OCI-LY3 (cell line): ENCODE data around the gene ROBO2.

ENCODE experiments used
- H2AFZ ChIP-seq: fragments of 200-600, 300-600 bp; shearing (Covaris generic); 2 replicates; pipeline ENCODE4 v1.6.0; 2014; ENCODE audit warnings: antibody characterized with exemption, low read depth, low read length
- H3K27ac ChIP-seq: fragments of 200-600, 300-600 bp; sonication (generic); 2 replicates; pipeline ENCODE4 v1.5.1; 2014; ENCODE audit warnings: mild to moderate bottlenecking, low read length, moderate library complexity, mixed read lengths
- H3K27me3 ChIP-seq: fragments of 200-600, 300-600 bp; sonication (generic); 2 replicates; pipeline ENCODE4 v1.6.1; 2014; ENCODE audit warnings: low read depth, low read length, mixed read lengths
- H3K36me3 ChIP-seq: fragments of 200-600, 300-600 bp; sonication (generic); replicated peaks from 2 replicates; pipeline ENCODE3; 2014; ENCODE audit warnings: low read depth, low read length, mixed read lengths
- H3K4me1 ChIP-seq: fragments of 300-600, 200-600 bp; sonication (generic); 2 replicates; pipeline ENCODE4 v1.6.1; 2014; ENCODE audit warnings: low read length, mixed read lengths
- H3K4me2 ChIP-seq: fragments of 200-600, 300-600 bp; sonication (generic); 2 replicates; pipeline ENCODE4 v1.6.1; 2014; ENCODE audit warnings: low read length, mixed read lengths
- H3K4me3 ChIP-seq: fragments of 300-600, 200-600 bp; sonication (generic); 2 replicates; pipeline ENCODE4 v1.5.1; 2014; ENCODE audit warnings: antibody characterized with exemption, mild to moderate bottlenecking, low read length, moderate library complexity
- H3K79me2 ChIP-seq: fragments of 300-600, 200-600 bp; shearing (Covaris generic); 2 replicates; pipeline ENCODE4 v1.6.1; 2014; ENCODE audit warnings: mild to moderate bottlenecking, low read length, mixed read lengths
- H3K9ac ChIP-seq: fragments of 300-600, 200-600 bp; shearing (Covaris generic); 2 replicates; pipeline ENCODE4 v1.6.0; 2014; ENCODE audit warnings: mild to moderate bottlenecking, low read length, moderate library complexity
- H3K9me3 ChIP-seq: fragments of 200-600, 300-600 bp; shearing (Covaris generic); 2 replicates; pipeline ENCODE4 v1.6.1; 2014; ENCODE audit warnings: low read length, mixed read lengths; ENCODE audit not compliant: insufficient read depth
- H4K20me1 ChIP-seq: fragments of 200-600, 300-600 bp; sonication (generic); 2 replicates; pipeline ENCODE4 v1.6.1; 2016; ENCODE audit warnings: low read length, mixed read lengths; ENCODE audit not compliant: insufficient read depth
- CTCF ChIP-seq: fragments of 200-600, 300-600 bp; sonication (generic); IDR thresholded peaks from 2 replicates; pipeline ENCODE4 v1.5.1; 2014; ENCODE audit warnings: antibody characterized with exemption, low read length, low read depth
- EZH2phosphoT487 ChIP-seq: fragments of 200-600 bp; shearing (Covaris generic); IDR thresholded peaks from 2 replicates; pipeline ENCODE4 v1.6.1; 2018; ENCODE audit warnings: antibody characterized with exemption, mixed run types, low read depth

ROBO2 gene

GRCh38 chr3:77500721-77501120, 460.8 kb downstream of the ROBO2 start:
- H3K9ac ChIP-seq = no peak overlapping the region
- H3K27me3 ChIP-seq = no peaks in the 10 kb centered on the region
- no peak overlapping the region for H3K4me2 ChIP-seq
- H4K20me1 ChIP-seq = no peaks in the 10 kb centered on the region
- no peak overlapping the region for H3K27ac ChIP-seq
- no peaks in the 10 kb centered on the region for H3K4me1 ChIP-seq
- no peak overlapping the region for H3K4me3 ChIP-seq
- H3K79me2 ChIP-seq = no peaks in the 10 kb centered on the region
- H2AFZ ChIP-seq = no peak overlapping the region
- H3K36me3 ChIP-seq = no peaks in the 10 kb centered on the region
- no peak for TF ChIP-seq EZH2phosphoT487
- TF ChIP-seq CTCF = no peak
- no peaks in the 10 kb centered on the region for H3K9me3 ChIP-seq

- no peaks in the 10 kb centered on the region for H3K9me3 ChIP-seq
- H2AFZ ChIP-seq = no peak overlapping the region
- H3K4me2 ChIP-seq = no peak overlapping the region
- no peaks in the 10 kb centered on the region for H3K36me3 ChIP-seq
- no peaks in the 10 kb centered on the region for H3K79me2 ChIP-seq
- no peak overlapping the region for H3K27ac ChIP-seq
- H3K4me3 ChIP-seq = no peak overlapping the region
- no peak overlapping the region for H3K9ac ChIP-seq
- H3K27me3 ChIP-seq = no peaks in the 10 kb centered on the region
- no peaks in the 10 kb centered on the region for H4K20me1 ChIP-seq
- no peak for TF ChIP-seq EZH2phosphoT487
- TF ChIP-seq CTCF = no peak
- no peaks in the 10 kb centered on the region for H3K4me1 ChIP-seq
These were observed 466.5 kb downstream of the ROBO2 start for GRCh38 chr3:77506384-77506783.

GRCh38 chr3:77513542-77513941, 473.6 kb downstream of the ROBO2 start:
- no peak overlapping the region for H3K4me2 ChIP-seq
- H3K27ac ChIP-seq = no peak overlapping the region
- no peaks in the 10 kb centered on the region for H3K4me1 ChIP-seq
- H3K9ac ChIP-seq = no peak overlapping the region
- TF ChIP-seq CTCF = no peak
- TF ChIP-seq EZH2phosphoT487 = no peak
- no peak overlapping the region for H3K4me3 ChIP-seq
- no peaks in the 10 kb centered on the region for H3K27me3 ChIP-seq
- H4K20me1 ChIP-seq = no peaks in the 10 kb centered on the region
- no peaks in the 10 kb centered on the region for H3K79me2 ChIP-seq
- no peaks in the 10 kb centered on the region for H3K36me3 ChIP-seq
- no peaks in the 10 kb centered on the region for H3K9me3 ChIP-seq
- H2AFZ ChIP-seq = no peak overlapping the region

- Histone ChIP-seq H2AFZ (no peak overlapping the region), H3K9me3 (no peaks in the 10 kb centered on the region), H3K27me3 (no peaks in the 10 kb centered on the region)
These were observed 474.9 kb downstream of the ROBO2 start for GRCh38 chr3:77514766-77515165.

More at GRCh38 chr3:77514766-77515165, 474.9 kb downstream of the ROBO2 start:
- Histone ChIP-seq H3K36me3 (no peaks in the 10 kb centered on the region), H4K20me1 (no peaks in the 10 kb centered on the region), H3K27ac (no peak overlapping the region), H3K79me2 (no peaks in the 10 kb centered on the region), H3K9ac (no peak overlapping the region), H3K4me1 (no peaks in the 10 kb centered on the region), H3K4me3 (no peak overlapping the region), H3K4me2 (no peak overlapping the region)
- no peak for TF ChIP-seq EZH2phosphoT487
- TF ChIP-seq CTCF = no peak
